KMS-11 (cell line): ENCODE results near the gene CD34.
"Not testable (repeated sequence)": the region's sequence is repeated elsewhere in the genome, so short reads cannot be mapped to it uniquely, and the experiment has no call there.

ENCODE experiments used
- H2AFZ ChIP-seq: fragments of 200-600 bp; sonication (generic); 2 replicates; pipeline ENCODE4 v1.6.1; 2016; ENCODE audit warnings: antibody characterized with exemption, mixed run types, low read depth
- H3K27ac ChIP-seq: fragments of 200-600 bp; sonication (generic); 2 replicates; pipeline ENCODE4 v1.6.1; 2016; ENCODE audit warnings: mild to moderate bottlenecking, mixed run types
- H3K27me3 ChIP-seq: fragments of 200-600 bp; sonication (generic); 2 replicates; pipeline ENCODE4 v1.6.1; 2017; ENCODE audit warnings: mild to moderate bottlenecking, low read depth, mixed run types, moderate library complexity; ENCODE audit not compliant: insufficient read depth
- H3K36me3 ChIP-seq: fragments of 200-600 bp; sonication (generic); 2 replicates; pipeline ENCODE4 v1.6.1; 2017; ENCODE audit warnings: mild to moderate bottlenecking, mixed run types; ENCODE audit not compliant: insufficient read depth
- H3K4me1 ChIP-seq: fragments of 200-600 bp; sonication (generic); 2 replicates; pipeline ENCODE4 v1.6.1; 2016; ENCODE audit warnings: mild to moderate bottlenecking, low read depth, mixed run types; ENCODE audit not compliant: poor library complexity, severe bottlenecking
- H3K4me2 ChIP-seq: fragments of 200-600 bp; sonication (generic); 2 replicates; pipeline ENCODE4 v1.7.0; 2016; ENCODE audit warnings: mild to moderate bottlenecking, mixed run types
- H3K4me3 ChIP-seq: fragments of 200-600 bp; sonication (generic); IDR thresholded peaks from 2 replicates; pipeline ENCODE4 v1.6.1; 2017; ENCODE audit warnings: low read depth, low read length, mixed read lengths; ENCODE audit not compliant: insufficient read depth
- H3K79me2 ChIP-seq: fragments of 200-600 bp; sonication (generic); 2 replicates; pipeline ENCODE4 v1.6.1; 2016; ENCODE audit warnings: low read depth, mixed run types; ENCODE audit not compliant: insufficient read depth
- H3K9ac ChIP-seq: fragments of 200-600 bp; sonication (generic); 2 replicates; pipeline ENCODE4 v1.6.1; 2016; ENCODE audit warnings: mild to moderate bottlenecking, mixed run types
- H4K20me1 ChIP-seq: fragments of 200-600 bp; sonication (generic); 2 replicates; pipeline ENCODE4 v1.6.1; 2016; ENCODE audit warnings: mild to moderate bottlenecking, mixed run types; ENCODE audit not compliant: insufficient read depth
- CTCF ChIP-seq: fragments of 200-600 bp; sonication (generic); conservative IDR thresholded peaks from 2 replicates; pipeline ENCODE4 v1.6.1; 2017; ENCODE audit warnings: low read depth, mild to moderate bottlenecking, antibody characterized with exemption, low read length, moderate library complexity, mixed read lengths

CD34 gene

GRCh38 chr1:207937204-207937603 is 26.3 kb upstream of the CD34 start:
- Histone ChIP-seq H3K27ac (no peak overlapping the region), H2AFZ (no peak overlapping the region), H3K9ac (no peak overlapping the region), H4K20me1 (no peaks in the 10 kb centered on the region), H3K36me3 (no peaks in the 10 kb centered on the region), H3K27me3 (no peaks in the 10 kb centered on the region), H3K4me3 (no peak overlapping the region), H3K4me1 (no peaks in the 10 kb centered on the region), H3K4me2 (no peak overlapping the region), H3K79me2 (no peaks in the 10 kb centered on the region)
- TF ChIP-seq CTCF: no peak

DNA sequence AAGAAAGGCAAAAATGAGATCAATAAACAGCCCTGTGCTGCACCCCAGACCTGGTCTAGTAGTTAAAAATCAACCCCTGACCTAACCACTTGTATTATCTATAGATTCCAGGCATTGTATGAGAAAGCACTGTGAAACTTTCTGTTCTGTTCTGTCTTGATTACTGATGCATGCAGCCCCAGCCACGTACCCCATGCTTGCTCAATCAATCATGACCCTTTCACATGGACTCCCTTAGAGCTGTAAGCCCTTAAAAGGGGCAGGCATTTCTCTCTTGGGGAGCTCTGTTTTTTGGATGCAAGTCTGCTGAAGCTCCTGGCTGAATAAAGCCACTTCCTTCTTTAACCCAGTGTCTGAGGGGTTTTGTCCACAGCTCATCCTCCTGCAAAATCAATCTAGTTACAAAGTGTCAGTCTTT is 24.2 kb upstream of the CD34 start:
- H3K79me2 ChIP-seq: no peaks in the 10 kb centered on the region
- H3K9ac ChIP-seq: no peak overlapping the region
- no peaks in the 10 kb centered on the region for H3K4me1 ChIP-seq
- no peak overlapping the region for H3K4me2 ChIP-seq
- H3K27ac ChIP-seq: no peak overlapping the region
- no peaks in the 10 kb centered on the region for H3K27me3 ChIP-seq
- H3K36me3 ChIP-seq: no peaks in the 10 kb centered on the region
- H3K4me3 ChIP-seq: no peak overlapping the region
- no peaks in the 10 kb centered on the region for H4K20me1 ChIP-seq
- TF ChIP-seq CTCF: no peak
- no peak overlapping the region for H2AFZ ChIP-seq

- no peak overlapping the region for H3K4me2 ChIP-seq
- H2AFZ ChIP-seq: no peak overlapping the region
- H3K27me3 ChIP-seq: no peaks in the 10 kb centered on the region
- no peak overlapping the region for H3K27ac ChIP-seq
- no peaks in the 10 kb centered on the region for H3K36me3 ChIP-seq
- H3K79me2 ChIP-seq: no peaks in the 10 kb centered on the region
- no peaks in the 10 kb centered on the region for H4K20me1 ChIP-seq
- no peak for TF ChIP-seq CTCF
- no peaks in the 10 kb centered on the region for H3K4me1 ChIP-seq
- H3K4me3 ChIP-seq: no peak overlapping the region
- no peak overlapping the region for H3K9ac ChIP-seq
Observed at GRCh38 chr1:207933205-207933800, 22.4 kb upstream of the CD34 start.

DNA sequence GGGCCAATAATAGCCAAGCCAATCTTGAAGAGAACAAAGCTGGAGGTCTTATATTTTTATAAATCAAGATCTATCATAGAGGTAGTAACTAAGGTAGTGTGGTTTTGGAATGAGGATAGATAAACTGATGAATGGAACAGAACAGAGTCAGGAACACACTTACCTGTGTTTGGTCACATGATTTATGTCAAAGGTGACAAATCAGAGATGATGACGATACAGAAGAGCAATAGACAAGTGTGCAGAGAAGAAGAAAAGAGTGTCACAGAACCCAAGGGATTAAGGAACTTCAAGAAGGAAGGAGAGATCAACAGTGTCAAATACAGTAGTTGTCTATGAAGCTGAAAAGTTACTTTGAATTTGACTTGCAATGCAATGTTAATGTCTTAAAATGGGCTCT is 16.1 kb upstream of the CD34 start:
- Histone ChIP-seq H3K9ac (no peak overlapping the region), H3K27ac (no peak overlapping the region), H4K20me1 (no peaks in the 10 kb centered on the region), H3K4me1 (no peaks in the 10 kb centered on the region), H3K4me3 (no peak overlapping the region), H3K27me3 (no peaks in the 10 kb centered on the region), H3K4me2 (no peak overlapping the region), H3K36me3 (no peaks in the 10 kb centered on the region), H2AFZ (no peak overlapping the region), H3K79me2 (no peaks in the 10 kb centered on the region)
- no peak for TF ChIP-seq CTCF

GRCh38 chr1:207925969-207926368 is 15.0 kb upstream of the CD34 start:
- H3K79me2 ChIP-seq, H4K20me1 ChIP-seq, H3K27ac ChIP-seq, H3K4me1 ChIP-seq, H3K9ac ChIP-seq, H3K4me2 ChIP-seq, H3K4me3 ChIP-seq, H3K27me3 ChIP-seq, H2AFZ ChIP-seq, H3K36me3 ChIP-seq: not testable (repeated sequence)
